GM19240 (cell line): ENCODE results near the gene CPT2.

ENCODE experiments used
- DNase-seq: peaks from one replicate; pipeline ENCODE4 v3.0.0; 2011; ENCODE audit warnings: low spot score; ENCODE audit not compliant: insufficient read length

CPT2 gene

DNA sequence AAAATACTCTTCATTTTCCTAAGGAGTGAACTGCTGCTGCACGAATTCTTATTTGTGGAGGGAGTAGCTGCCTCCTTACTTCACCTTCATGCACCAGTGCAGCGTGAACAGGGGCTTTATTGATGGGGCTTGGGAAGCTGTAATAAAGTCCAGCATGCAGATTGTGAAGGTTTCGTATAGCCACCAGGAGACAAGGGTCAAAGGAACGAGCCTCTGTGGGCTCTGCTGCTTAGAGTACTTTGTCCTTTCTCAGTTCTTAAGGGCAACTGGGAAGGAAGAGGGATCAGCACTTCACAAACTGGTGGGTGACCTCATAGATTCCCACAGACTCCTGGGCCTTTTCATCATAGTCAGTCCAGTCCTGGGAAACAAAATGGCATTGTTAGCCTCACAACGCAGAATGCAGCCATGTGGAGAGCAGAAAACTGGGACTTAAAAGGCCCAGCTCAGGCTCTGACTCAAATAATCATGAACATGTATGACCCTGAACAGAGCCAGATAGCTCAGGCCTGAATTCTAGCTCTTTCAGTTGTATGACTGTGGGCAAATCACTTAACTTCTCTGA is 17.8 kb downstream of the CPT2 start:
- DNase-seq, result no peak

DNA sequence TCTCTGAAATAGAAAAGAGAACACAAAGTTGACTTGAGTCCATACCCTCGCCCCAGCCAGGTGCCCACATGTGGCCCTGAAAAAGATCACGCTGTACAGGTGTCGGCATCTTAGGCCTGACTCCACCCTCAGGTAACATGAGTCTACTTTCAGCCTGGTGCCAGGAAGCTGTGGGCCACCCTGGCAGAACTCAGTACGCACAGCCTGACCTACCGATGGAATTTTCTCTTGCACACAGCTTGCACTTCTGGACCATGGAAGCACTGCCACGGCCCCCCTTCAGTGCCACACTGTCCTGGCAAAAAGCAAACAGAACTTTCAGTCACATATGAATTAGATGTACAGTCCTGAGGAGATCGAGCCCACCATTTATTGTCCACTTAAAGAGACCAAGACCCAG is 21.6 kb downstream of the CPT2 start:
- DNase-seq, result no peak

DNA sequence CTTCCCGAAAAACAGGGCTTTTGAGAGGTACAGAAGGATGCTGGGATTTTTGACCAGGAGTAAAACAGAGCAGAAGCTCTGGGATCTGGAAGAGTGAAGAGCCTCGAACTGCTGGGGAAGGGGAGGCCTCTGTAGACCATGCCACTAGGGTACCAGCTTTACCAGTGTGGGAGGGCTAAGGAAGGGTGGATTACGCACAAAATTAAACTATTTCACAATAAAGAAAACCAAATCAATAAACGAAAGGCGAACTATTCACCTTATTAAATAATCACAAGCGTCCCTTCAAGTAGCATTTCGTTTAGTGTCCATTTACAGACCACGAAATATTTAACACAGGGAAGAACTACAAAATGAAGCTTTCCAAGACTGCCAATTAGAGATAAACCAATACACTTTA is 23.1 kb downstream of the CPT2 start:
- no peak for DNase-seq

DNA sequence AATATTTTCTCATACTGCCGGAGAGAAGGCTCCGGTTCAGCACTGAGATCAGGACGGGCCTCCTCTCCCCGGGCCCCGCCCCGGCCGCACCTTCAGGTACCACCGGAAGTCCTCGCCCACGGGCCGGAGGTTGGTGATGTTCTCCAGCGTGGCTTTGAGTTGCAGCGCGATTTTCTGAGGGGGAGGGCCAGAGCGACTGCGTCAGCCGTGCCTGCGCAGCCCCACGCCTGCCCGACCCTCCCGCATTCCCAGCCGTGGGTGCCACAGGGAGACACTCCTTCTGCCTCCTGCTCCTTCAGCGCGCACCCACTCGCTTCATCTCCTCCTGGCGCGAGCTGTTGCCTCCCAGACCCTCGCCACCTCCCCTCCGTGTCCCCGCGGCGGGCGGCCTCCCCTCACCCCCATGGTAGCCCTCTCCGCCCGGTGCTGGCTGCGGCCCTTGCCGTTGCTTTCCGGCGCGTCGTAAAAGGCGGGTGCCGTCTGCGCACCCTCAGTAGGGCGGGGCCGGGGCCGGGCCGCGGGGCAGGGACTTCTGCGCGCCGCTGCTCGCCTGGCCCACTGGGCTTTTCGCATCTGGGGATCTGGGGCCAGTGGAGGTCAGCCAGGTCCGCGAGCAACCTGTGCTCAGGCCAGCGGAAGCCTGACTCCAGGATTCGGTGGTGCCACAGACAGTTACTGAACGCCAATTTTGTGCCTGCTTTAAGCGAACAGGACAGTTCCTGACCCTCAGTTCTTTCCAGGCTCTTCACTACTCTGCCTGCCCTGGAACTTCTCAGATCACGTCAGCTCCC is 23.7 kb downstream of the CPT2 start, which contains the start of gene CZIB:
Gene CZIB, minus strand, starts transcription at position 464 of the 791 bp plus-strand sequence. Its CDS starts 59 bp downstream, at position 405.
- DNase-seq, result peak; percentile 87

DNA sequence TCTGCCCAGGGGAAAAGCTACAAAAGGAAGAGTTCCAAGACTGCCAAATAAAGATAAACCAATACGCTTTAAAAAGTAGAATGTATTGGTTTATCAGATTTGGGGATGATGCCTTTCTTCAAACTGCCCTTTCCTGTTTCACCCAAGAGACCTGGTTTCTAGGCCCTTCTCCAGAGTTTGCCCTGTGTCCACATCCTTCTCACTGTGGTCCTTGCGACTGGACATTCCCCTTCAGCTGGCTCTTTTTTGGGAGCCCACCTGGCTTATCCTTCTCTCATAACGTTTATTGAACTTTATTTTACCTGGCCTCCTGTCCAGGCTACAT is 24.3 kb downstream of the CPT2 start:
- DNase-seq, result no peak

DNA sequence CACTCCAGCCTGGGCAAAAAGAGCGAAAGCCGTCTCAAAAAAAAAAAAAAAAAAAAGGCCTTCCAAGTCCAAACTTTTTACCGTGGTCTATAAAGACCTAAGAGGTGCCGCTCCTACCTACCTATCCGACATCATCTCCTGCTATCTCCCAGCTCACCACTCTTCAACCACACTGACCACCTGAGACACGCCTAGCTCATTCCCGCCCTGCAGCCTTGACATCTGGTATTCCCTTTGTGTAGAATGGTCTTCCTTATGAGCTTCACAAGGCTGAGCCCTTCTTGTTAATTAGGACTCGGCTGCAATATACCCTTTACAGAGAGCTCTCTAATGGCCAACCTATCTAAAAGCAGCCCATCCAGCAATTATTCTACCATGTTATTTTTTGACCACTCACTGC is 41.0 kb downstream of the CPT2 start:
- DNase-seq, result no peak

DNA sequence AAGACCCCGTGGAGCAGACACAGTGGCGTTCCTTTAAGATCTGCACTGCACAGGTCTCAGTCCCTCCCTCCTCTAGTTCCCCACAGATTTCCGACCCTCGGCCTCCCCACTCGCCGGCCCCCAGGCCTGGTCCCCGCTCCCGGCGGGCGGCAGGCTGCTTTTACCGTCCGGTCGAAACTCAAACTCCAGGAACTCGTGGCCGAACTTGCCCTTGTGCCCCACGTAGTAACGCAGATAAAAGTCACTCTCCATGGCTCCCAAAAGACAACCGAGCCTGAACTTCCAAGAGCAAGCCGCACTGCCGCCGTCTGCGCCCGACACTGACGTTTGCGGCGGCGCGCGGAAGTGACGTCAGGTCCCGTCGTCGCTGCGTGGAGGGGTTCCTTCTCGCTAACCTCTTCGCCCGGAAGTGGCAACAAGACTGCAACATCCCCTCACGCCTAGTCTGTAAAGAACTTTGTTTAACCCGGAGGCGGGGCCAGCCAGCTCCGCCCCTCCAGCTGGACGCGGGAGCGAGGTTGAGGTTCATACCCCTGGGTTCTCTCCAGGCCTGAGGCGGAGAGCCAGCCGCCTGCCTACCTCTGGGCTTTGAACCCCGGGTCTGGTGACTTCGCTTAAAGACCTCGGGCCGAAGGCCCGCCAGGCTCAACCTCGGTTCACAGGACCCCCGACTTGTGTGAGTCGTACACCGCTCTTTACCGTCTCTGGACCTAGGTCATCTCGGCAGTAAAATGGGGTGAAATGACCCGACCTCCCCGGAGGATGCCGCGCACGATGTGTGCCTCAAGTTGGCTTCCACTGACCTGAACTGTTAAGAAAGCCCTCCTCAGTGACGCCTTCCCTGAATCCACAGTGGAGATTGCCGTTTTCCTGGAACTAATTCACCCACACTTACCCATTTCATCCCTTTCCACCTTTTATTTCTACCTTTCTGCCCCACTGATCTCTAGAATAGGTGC is 41.9 kb downstream of the CPT2 start, which contains the start of gene MAGOH:
Gene MAGOH, minus strand, starts transcription at position 322 of the 959 bp plus-strand sequence. Its CDS starts 70 bp downstream, at position 252.
- DNase-seq, result peak; percentile 89

DNA sequence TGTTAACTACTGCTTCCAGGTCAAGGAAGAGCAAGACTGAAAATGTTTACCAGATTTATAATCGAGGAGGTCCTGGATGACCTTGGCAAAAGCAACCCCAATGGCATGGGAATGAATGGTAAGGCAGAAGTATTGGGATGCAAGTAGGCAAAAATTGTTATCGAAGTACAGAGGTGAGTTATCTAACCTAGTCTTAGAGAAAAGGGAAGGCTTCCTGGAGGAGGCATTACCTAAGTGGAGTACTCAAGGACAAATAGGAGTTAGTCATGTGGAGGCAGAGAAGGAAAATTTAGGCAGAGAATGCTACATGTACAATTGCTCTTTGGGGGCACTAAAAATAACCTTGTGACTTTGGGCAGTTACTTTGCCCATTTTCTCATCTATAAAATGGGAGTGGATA is 45.2 kb downstream of the CPT2 start:
- no peak for DNase-seq

DNA sequence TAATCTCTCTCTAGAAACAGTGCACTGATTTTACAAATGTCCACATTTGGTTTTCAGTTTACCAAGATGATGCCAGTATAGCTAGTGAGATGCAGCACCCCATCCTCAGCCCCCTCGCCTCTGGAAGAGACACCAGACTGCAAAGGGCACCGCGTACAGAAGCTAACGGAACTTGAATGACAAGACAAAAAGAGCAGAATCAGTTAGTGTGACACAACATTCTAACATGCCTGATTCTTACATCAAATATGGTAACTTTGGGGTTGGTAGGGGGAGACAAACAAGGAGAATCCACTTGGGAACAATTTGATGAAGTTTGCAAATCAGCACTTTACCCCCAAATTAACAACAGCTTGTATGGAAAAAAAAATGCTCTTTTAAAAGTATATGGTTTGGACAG is 45.8 kb downstream of the CPT2 start:
- no peak for DNase-seq

DNA sequence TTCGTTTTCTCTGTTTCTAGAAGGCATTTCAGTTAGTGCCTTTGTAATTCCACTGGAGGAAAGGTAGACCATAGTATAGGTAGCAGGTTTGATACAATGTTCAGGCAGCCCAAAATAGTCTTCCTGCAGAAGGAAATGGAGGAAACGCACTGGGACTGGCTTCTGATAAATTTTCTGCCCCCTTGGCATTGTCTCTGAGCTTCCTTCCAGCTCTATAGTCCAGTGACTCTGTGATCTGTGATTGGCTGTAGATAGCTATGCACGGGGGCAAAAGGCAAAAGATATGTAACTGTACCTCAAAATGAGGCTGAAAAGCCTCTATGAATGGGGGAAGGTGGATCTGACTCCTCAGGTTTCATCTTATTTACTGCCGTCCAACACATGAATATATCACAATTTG is 47.5 kb downstream of the CPT2 start:
- DNase-seq, result no peak

DNA sequence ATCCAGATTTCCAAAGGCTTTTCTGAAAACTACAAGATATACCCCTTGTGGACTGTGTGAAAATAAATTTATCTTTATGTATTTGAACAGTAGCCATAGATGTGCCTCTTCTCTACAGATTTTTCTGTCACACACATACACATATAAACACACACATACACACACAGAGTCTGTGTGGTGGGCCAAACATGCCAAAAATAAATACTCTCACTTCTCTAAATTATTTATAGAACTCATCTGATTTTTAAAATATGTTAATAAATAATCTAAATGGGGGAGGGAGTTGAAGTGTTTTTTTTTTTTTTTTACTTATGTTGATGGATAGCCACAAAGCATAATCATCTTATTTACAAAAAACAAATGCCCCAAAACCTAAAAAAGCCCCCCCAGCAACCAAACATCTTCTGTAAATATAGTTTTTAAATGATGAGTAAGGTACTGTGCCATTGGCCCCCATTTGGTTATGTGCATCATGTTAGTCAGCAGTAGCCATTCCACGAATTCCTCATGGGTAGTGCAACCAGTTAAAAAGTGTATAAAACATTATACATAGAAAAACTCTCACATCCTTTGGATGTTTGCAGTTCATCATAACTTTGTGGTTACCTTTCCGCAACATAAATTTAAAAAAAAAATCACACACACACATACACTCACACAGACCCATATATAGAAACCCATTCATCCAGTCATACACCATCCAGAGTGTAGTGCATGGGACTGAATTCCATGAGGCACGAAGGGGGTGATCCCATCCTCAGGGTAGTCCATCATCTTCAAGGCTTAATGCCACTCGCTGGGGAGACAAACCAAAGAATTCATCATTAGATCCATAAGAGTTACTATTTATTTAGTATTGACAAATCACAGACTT is 49.9 kb downstream of the CPT2 start:
- no peak for DNase-seq

DNA sequence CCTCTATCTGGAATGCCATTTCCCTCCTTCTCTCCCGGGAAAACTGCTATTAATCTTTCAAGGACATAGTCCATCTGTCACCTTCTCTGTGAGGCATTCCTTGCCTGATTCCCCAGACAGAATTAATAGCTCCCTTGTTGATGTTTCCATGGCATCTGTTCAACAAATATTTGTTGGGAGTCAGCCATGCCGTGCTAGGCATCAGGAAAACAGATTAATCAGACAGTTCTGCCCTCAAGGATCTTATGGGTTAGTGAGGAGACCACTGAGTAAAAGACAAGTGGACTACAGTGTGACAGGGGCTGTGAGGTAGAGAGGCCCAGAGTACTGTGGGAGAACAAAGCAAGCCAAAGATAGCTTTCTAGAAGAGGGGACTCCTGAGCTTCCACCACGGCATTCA is 53.1 kb downstream of the CPT2 start:
- no peak for DNase-seq

DNA sequence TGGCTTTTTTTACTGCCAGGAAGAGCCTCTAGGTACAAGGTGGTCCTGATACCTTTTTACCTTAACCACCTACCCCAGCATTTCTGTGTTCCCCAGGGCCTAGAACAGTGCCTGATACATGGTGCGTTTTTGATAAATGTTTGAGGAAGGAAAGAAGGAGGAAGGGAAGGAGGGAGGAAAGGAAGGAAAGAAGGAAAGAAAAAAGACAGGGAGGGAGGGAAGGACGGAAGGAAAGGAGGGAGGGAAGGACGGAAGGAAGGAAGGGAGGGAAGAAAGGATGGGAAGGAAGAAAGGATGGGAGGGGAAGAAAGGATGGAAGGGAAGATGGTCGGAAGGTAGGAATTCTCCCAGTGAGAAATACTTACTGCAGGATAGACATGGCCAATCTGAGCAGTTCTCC is 53.7 kb downstream of the CPT2 start:
- DNase-seq, result no peak

DNA sequence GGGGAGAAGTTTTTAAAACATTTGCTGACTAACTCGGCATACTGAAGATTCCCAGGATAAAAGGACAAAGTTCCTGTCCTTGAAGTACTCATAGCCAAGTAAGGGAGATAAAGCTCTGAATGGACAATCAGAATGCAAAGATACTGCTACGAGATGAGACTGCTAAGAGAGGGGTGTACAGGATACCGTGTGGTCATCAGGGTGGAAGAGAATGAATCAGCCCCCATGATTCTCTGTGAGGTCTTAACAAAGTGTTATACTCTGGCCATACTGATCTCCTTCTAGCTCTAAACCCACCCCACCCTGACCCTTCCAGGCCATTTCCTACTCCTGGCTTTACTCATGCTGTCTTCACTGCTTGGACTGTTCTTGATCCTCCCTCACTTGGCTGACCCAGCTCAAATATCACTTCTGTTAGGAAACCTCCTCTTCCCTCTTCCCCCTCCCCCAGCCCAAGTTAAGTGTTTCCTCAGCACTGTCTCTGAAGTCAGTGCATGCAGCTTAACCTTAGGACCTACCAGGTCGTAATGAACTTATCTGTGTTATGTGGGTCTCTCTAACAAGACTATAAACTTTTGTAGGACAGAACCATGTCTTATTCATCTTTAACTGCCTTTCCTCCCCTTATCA is 57.5 kb downstream of the CPT2 start:
- DNase-seq, result no peak

DNA sequence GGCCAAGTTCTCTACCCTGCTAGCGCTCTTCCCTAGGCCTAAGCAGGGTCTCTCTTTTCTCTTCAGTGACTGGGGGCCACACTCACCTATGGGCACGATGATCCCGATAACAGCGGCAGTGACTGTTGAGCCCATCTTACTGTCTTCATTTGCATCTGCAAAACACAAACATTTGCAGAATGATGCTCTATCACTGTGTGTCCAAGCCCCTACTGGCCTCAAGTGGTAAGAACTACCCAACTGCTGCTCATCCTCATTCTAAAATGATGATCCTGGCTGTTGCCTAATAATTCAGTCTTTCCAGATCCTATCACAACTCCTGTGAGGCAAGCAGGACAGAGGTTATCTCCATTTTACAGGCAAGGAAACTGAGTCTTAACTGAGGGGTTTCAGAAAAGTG is 58.4 kb downstream of the CPT2 start:
- DNase-seq, result no peak

DNA sequence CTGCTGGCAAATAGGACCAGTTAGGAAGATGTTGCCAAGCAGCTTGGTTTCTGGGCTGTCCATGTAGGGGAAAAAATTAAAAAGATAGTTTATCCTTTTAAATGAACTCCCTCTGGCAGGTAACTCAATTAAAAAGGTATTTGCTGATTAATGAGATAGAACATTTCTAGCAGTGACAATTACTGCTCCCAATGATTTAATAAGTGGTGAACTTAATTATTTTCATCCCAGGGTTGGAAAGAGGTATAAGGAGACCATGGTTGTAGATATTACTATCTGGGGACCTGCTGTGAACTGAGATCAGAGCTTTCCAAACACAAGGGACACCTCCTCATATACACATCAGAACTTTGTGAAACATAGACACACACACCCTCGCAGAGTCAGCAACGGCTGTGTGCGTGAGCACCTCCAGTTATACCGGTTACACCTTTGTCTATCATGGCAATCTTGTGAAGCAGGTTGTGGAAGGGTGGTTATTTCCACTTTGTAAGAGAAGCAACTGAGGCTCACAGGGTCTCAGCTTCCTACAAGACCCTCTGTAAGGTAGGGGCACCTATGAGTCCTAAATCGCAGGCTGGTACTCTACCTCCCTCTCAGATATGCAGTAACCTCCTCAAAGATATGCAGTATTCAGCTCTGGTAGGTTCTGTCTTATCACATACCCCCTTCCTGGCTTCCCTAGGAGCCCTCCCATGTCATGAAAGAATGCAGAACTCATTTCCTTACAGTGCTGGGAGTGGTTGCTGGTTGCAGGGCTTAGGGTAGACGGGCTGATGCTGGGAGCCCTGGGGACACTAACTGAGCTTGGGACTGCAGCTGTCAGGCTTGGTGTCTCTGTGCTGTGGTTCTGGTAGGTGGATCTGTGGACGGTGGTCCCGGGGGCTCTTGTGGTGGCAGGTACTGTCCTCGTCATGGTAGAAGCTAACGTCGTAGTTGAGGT is 60.2 kb downstream of the CPT2 start:
- DNase-seq, result no peak

DNA sequence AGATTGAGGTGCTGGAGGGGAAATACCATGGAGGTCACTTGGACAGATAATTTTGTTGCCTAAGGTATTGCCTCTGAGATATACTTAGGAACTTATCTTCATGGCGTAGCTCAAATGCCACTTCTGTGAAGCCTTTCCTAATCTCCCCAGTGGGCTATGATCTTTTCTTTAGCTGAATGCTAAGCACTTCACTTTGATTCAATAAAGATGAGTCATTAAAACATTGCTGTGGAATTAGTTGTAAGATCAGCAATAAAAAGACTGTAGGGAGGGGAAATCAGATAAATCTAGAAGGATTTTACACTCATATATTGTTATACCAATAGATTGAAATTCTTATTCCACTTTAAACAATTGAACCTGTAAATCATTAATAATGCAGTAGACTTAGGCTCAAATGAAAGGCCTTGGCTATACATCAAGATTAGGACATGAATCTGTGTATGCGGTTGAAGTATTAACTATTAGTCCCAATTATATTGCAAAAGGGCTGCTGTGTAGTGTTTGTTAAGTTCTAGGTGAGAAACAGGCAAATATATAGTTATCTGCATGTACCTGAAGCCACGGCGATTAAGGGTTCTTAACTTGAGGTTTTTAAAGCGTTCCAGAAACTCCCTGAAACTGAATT is 60.9 kb downstream of the CPT2 start:
- no peak for DNase-seq

DNA sequence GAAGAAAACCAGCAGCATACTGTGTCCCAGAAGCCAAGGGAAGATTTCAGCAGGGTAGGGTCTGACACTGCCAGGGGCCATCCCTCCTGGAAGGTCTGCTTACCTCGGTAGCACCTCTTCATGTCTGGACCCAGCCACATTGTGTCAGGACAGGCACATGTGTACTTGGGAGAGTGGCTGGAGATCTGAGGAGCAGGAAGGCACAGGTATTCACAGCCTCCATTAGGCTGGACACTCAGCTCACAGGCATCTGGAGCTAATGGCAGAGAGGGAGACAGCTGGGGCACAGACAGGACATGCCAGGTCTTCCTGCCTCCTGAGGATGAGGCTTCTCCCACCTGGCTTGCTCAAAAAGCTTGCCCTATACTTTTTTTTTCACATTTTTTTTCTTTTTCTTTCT is 61.6 kb downstream of the CPT2 start:
- no peak for DNase-seq

DNA sequence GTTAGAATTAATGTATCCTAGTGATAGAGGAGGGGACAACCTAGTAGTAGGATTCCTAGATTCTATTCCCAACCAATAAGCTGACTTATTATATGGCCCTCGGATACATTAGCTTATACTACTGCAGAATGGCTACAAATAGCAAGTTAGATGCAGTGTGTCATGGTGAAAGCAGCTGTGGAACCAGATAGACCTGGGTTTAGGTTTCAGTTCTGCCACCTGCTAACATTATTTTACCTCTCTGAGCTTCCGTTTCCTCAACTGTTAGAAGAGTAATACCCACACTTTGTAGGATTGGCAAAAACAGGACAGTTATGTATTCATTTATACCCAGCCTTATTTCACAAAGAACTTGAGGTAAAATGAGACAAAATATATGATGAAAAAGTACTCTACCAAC is 63.3 kb downstream of the CPT2 start:
- DNase-seq, result no peak
